Activated CD8-positive, alpha-beta T cell treated with anti-CD3 and anti-CD28 coated beads for 36 hours (primary cell): ENCODE data around the gene RXFP3. TPM values are rescaled to one million over a fixed set of nuclear protein-coding genes. Genes with fewer than 3 reads are reported as not detected.

Source experiments
- ATAC-seq: fragments of 200-7000 bp; cut with Tn5 transposase; one replicate; pipeline ENCODE4 v1.10.0; 2021; ENCODE audit warnings: mild to moderate bottlenecking, moderate library complexity
- CTCF ChIA-PET: fragments of 350-600 bp; sonication (Branson Sonifier 250); formaldehyde crosslinking; loops from one replicate; lab custom pipeline; 2021; ENCODE audit warnings: antibody characterized with exemption; lab: Charles Lee
- POLR2A ChIA-PET: fragments of 350-600 bp; sonication (Branson Sonifier 250); formaldehyde crosslinking; loops from one replicate; lab custom pipeline; 2021; ENCODE audit warnings: antibody characterized with exemption; lab: Charles Lee
- DNase-seq: peaks from one replicate; pipeline ENCODE4 v3.0.0-alpha.2; 2020
- H3K27ac Mint-ChIP-seq: one replicate; pipeline ENCODE4 v1.8.0; 2021; ENCODE audit warnings: mild to moderate bottlenecking, mixed read lengths
- H3K27me3 Mint-ChIP-seq: one replicate; pipeline ENCODE4 v1.8.0; 2021; ENCODE audit warnings: mixed read lengths
- H3K36me3 Mint-ChIP-seq: one replicate; pipeline ENCODE4 v1.8.0; 2021; ENCODE audit warnings: low read depth, mixed read lengths
- H3K4me1 Mint-ChIP-seq: one replicate; pipeline ENCODE4 v1.8.0; 2021; ENCODE audit warnings: low read depth, mixed read lengths
- H3K4me3 Mint-ChIP-seq: one replicate; pipeline ENCODE4 v1.8.0; 2021; ENCODE audit warnings: mild to moderate bottlenecking, moderate library complexity, mixed read lengths
- H3K9me3 Mint-ChIP-seq: one replicate; pipeline ENCODE4 v1.8.0; 2021; ENCODE audit warnings: mixed read lengths
- intact Hi-C: fragments of 100-400 bp; cut with micrococcal nuclease; formaldehyde crosslinking; loops from one replicate; pipeline ENCODE4 v1.10.0; 2022
- total RNA-seq, 2 experiments: library from RNA; stranded (reverse); gene quantifications; one replicate each; pipeline ENCODE4 v1.2.3, GENCODE V29; 2021
- TF ChIP-seq, protein P1 (sequence below): fragments of 200-600 bp; IDR thresholded peaks from one replicate; pipeline ENCODE4 v1.8.0; 2022; ENCODE audit warnings: antibody characterized with exemption, mild to moderate bottlenecking

RXFP3 gene
- total RNA-seq, 2 experiments from 2014 or later, result not detected

DNA sequence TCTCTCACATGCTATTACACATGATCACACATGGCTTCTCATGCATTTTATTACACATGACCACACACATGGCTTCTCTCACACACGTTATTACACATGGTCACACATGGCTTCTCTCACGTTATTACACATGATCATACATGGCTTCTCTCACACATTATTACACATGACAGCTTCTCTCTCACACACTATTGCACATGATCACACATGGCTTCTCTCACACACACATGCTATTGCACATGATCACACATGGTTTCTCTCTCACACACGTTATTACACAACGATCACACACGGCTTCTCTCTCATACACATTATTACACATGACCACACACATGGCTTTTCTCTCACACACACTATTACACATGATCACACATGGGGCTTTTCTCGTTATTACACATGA, 49.3 kb downstream of the RXFP3 start:
- DNase-seq (no peak), ATAC-seq (no peak)
- POLR2A ChIA-PET, result no interaction called here
- Mint-ChIP-seq H3K9me3 (no peaks in the 10 kb centered on the region), H3K36me3 (peaks cover 19% of the 10 kb centered on the region), H3K27ac (no peak overlapping the region), H3K4me3 (no peak overlapping the region), H3K27me3 (no peaks in the 10 kb centered on the region), H3K4me1 (no peaks in the 10 kb centered on the region)
- TF ChIP-seq, protein P1, sequence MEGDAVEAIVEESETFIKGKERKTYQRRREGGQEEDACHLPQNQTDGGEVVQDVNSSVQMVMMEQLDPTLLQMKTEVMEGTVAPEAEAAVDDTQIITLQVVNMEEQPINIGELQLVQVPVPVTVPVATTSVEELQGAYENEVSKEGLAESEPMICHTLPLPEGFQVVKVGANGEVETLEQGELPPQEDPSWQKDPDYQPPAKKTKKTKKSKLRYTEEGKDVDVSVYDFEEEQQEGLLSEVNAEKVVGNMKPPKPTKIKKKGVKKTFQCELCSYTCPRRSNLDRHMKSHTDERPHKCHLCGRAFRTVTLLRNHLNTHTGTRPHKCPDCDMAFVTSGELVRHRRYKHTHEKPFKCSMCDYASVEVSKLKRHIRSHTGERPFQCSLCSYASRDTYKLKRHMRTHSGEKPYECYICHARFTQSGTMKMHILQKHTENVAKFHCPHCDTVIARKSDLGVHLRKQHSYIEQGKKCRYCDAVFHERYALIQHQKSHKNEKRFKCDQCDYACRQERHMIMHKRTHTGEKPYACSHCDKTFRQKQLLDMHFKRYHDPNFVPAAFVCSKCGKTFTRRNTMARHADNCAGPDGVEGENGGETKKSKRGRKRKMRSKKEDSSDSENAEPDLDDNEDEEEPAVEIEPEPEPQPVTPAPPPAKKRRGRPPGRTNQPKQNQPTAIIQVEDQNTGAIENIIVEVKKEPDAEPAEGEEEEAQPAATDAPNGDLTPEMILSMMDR, result no peak
- intact Hi-C loops, result no loop called here
- CTCF ChIA-PET, result interaction anchor here (2.1 kb wide), 1 partner anchor 12 kb away, joined by 5 read pairs; no protein-coding TSS in a partner anchor

Other genes starting within 250 kb of the RXFP3 start
- gene ADAMTS12, start 44.4 kb upstream of the RXFP3 start, total RNA-seq, result not detected
- gene SLC45A2, start 48.3 kb downstream of the RXFP3 start, total RNA-seq, result not detected
- gene AMACR, start 71.7 kb downstream of the RXFP3 start, total RNA-seq, result 1 to 10 TPM; 6.5 to 7.7 TPM
- 1 to 10 TPM; 1.3 to 1.4 TPM for gene C1QTNF3, start 106.8 kb downstream of the RXFP3 start, total RNA-seq